ENCODE data around the gene PTPRE.

DNA sequence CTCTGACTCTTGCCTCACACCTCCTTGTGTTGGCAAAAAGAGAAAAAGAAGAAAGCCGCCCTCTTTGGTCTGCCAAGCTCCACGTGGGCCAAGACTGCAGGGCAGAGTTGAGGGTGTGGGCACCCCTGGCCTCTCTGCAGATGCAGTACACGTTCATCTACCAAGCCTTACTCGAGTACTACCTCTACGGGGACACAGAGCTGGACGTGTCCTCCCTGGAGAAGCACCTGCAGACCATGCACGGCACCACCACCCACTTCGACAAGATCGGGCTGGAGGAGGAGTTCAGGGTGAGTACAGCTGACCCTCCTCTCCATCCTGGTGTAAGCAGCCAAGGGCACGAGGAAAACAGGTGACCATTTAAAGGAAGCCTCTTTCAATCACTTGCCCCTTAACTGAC lies 163.3 kb downstream of the PTPRE start:
- TF ChIP-seq POLR2A (IDR thresholded peaks at IDR 0.05): no peak
- TF ChIP-seq, protein P1, sequence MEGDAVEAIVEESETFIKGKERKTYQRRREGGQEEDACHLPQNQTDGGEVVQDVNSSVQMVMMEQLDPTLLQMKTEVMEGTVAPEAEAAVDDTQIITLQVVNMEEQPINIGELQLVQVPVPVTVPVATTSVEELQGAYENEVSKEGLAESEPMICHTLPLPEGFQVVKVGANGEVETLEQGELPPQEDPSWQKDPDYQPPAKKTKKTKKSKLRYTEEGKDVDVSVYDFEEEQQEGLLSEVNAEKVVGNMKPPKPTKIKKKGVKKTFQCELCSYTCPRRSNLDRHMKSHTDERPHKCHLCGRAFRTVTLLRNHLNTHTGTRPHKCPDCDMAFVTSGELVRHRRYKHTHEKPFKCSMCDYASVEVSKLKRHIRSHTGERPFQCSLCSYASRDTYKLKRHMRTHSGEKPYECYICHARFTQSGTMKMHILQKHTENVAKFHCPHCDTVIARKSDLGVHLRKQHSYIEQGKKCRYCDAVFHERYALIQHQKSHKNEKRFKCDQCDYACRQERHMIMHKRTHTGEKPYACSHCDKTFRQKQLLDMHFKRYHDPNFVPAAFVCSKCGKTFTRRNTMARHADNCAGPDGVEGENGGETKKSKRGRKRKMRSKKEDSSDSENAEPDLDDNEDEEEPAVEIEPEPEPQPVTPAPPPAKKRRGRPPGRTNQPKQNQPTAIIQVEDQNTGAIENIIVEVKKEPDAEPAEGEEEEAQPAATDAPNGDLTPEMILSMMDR (IDR thresholded peaks at IDR 0.05): no peak

All from breast epithelium (tissue), 3 donors.